Pancreas (tissue), 10 donors: Measurements from ENCODE around the gene UQCC5. TPM values are rescaled to one million over a fixed set of nuclear protein-coding genes. Genes with fewer than 3 reads are reported as not detected.

Experiments used
- ATAC-seq, 4 donors: fragments of 200-7000 bp; cut with Tn5 transposase; one replicate each; pipeline versions ENCODE4 v1.8.0 to v1.9.1; 2020; ENCODE audit warnings: mild to moderate bottlenecking in 4 of 4, moderate library complexity in 4 of 4
- DNase-seq, 6 donors: peaks; one replicate each; pipeline ENCODE4 v3.0.0-alpha.2; 2020
- FAIRE-seq: peaks from 2 replicates; lab custom pipeline; 2012; peaks lifted over from hg19 to GRCh38; lab: Jason Lieb, UNC
- H3K27ac ChIP-seq, 4 donors: fragments of 200-600 bp; sonication (generic); 1 replicate in 3 of 4; 2 replicates in 1 of 4; pipeline versions ENCODE4 v1.5.0 to v1.8.0; 2020
- H3K27me3 ChIP-seq, 4 donors: fragments of 200-600 bp; one replicate each; pipeline ENCODE4 v1.8.0; 2021
- H3K36me3 ChIP-seq, 3 donors: fragments of 200-600 bp; sonication (generic) in 1 of 3; one replicate each; pipeline versions ENCODE4 v1.5.0 to v1.8.0; 2020 to 2021
- H3K4me1 ChIP-seq, 3 donors: fragments of 200-600 bp; one replicate each; pipeline ENCODE4 v1.8.0; 2021
- H3K4me3 ChIP-seq, 4 donors: fragments of 200-600 bp; sonication (generic) in 2 of 4; one replicate each; pipeline versions ENCODE4 v1.5.0 to v1.8.0; 2020 to 2021
- H3K9me3 ChIP-seq, 4 donors: fragments of 200-600 bp; one replicate each; pipeline ENCODE4 v1.8.0; 2021
- WGBS, 2 donors: extraction: QIAGEN DNeasy Blood & Tissue Kit; methylation state at CpG; one replicate each; pipeline ENCODE4 v1.1.7; 2013; 5-methylcytosine and 5-hydroxymethylcytosine counted together
- intact Hi-C, 3 donors: fragments of 100-400 bp; cut with DNase I; formaldehyde crosslinking; loops; one replicate each; pipeline versions ENCODE4 v1.11.1 to v1.14.2; 2022
- polyA plus RNA-seq, 2 donors: library from polyadenylated mRNA; stranded (reverse); fragments of 200-250 nt; gene quantifications; one replicate each; pipeline ENCODE4 v1.2.3, GENCODE V29; 2013
- total RNA-seq, 6 donors: library from RNA; stranded (reverse); fragmentation: NEBNext Ultra II Directional in 4 of 6; extraction: Animal tissue kit (Norgen Biotek cat#: 25700) in 4 of 6; gene quantifications; one replicate each; pipeline versions ENCODE4 v1.2.1 to v1.2.4, GENCODE V29; 2021 to 2023
- TF ChIP-seq, protein P1 (sequence below), 4 donors: fragments of 200-600 bp; sonication (generic) in 3 of 4; IDR thresholded peaks; one replicate each; pipeline versions ENCODE4 v1.5.0 to v1.8.0; 2021; ENCODE audit warnings: antibody characterized with exemption in 4 of 4
- donor health status: healthy with polysubstance abuse.
- donor health status: DM: no; HTN: no; CAD: no; lungs with moderate emphysema.
- donor health status: DM: no; HTN: no; CAD: no.
- donor health status: control.
- donor health status: control.
- donor health status: Bipolar disorder and iron deficiency.
- donor health status: DM: yes; HTN: yes; CAD: no.
- donor health status: DM: no; HTN: no; CAD: no.
- donor health status: DM: no; HTN: no; CAD: no.
- donor health status: DM: yes; HTN: yes; CAD: no.

UQCC5 gene
- total and polyA plus RNA-seq, 8 donors, result 5.0 to 41.8 (median 7.7) TPM

DNA sequence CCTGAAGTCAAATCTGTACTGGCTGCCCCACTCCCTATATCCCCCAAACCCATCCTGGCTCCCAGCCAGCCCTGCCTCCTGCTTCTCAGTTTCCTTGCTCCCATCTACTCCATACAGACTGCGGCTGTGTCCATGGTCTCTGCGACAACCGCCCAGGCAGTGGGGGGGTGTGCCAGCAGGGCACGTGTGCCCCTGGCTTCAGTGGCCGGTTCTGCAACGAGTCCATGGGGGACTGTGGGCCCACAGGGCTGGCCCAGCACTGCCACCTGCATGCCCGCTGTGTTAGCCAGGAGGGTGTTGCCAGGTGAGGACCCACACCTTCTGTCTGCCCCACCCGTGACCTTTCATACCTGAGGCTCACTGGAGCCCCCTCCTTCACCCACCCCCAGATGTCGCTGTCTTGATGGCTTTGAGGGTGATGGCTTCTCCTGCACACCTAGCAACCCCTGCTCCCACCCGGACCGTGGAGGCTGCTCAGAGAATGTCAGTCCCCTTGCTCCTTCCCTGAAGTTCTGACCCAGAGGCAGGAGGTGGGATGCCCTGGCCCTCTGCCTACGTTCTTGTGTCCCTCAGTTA, 26.6 kb upstream of the UQCC5 start:
- Histone ChIP-seq H3K4me3 (no peak overlapping the region), H3K9me3 (no peaks in the 10 kb centered on the region), H3K27me3 (no peaks in the 10 kb centered on the region), H3K36me3 (no peaks in the 10 kb centered on the region), H3K4me1 (no peaks in the 10 kb centered on the region), H3K27ac (no peak overlapping the region)
- intact Hi-C loops, result no loop called here
- WGBS, 2 donors, result 76 to 82% methylated on average over 12 of the region's 12 CpGs
- TF ChIP-seq, protein P1, sequence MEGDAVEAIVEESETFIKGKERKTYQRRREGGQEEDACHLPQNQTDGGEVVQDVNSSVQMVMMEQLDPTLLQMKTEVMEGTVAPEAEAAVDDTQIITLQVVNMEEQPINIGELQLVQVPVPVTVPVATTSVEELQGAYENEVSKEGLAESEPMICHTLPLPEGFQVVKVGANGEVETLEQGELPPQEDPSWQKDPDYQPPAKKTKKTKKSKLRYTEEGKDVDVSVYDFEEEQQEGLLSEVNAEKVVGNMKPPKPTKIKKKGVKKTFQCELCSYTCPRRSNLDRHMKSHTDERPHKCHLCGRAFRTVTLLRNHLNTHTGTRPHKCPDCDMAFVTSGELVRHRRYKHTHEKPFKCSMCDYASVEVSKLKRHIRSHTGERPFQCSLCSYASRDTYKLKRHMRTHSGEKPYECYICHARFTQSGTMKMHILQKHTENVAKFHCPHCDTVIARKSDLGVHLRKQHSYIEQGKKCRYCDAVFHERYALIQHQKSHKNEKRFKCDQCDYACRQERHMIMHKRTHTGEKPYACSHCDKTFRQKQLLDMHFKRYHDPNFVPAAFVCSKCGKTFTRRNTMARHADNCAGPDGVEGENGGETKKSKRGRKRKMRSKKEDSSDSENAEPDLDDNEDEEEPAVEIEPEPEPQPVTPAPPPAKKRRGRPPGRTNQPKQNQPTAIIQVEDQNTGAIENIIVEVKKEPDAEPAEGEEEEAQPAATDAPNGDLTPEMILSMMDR (IDR thresholded peaks at IDR 0.05), result no peak
- FAIRE-seq, result no peak
- ATAC-seq, result no peak
- DNase-seq, result no peak

- no peak for FAIRE-seq
- WGBS, 2 donors, result 78 to 83% methylated on average over 4 to 7 of the region's 7 CpGs
These were observed 24.9 kb upstream of the UQCC5 start for GRCh38 chr3:52511509-52511908.

GRCh38 chr3:52512105-52512504, 24.3 kb upstream of the UQCC5 start:
- no peak overlapping the region for H3K27ac ChIP-seq
- H3K4me1 ChIP-seq, result no peaks in the 10 kb centered on the region
- no peaks in the 10 kb centered on the region for H3K36me3 ChIP-seq
- H3K4me3 ChIP-seq, result no peak overlapping the region
- FAIRE-seq (no peak), DNase-seq (no peak), ATAC-seq (no peak)
- H3K27me3 ChIP-seq, result no peaks in the 10 kb centered on the region
- 66% methylated on average over 8 of the region's 8 CpGs for WGBS, 2 donors
- TF ChIP-seq, protein P1 (IDR thresholded peaks at IDR 0.05), result no peak
- intact Hi-C loops, result no loop called here
- no peaks in the 10 kb centered on the region for H3K9me3 ChIP-seq

More at GRCh38 chr3:52511509-52511908, 24.9 kb upstream of the UQCC5 start:
- Histone ChIP-seq H3K36me3 (no peaks in the 10 kb centered on the region), H3K4me1 (no peaks in the 10 kb centered on the region), H3K27me3 (no peaks in the 10 kb centered on the region), H3K9me3 (no peaks in the 10 kb centered on the region), H3K27ac (no peak overlapping the region), H3K4me3 (no peak overlapping the region)
- intact Hi-C loops, result no loop called here
- DNase-seq (no peak), ATAC-seq (no peak)
- TF ChIP-seq, protein P1 (IDR thresholded peaks at IDR 0.05), result no peak

- no peaks in the 10 kb centered on the region for H3K36me3 ChIP-seq
- intact Hi-C loops, result no loop called here
- H3K27me3 ChIP-seq, result no peaks in the 10 kb centered on the region
- no peak for ATAC-seq
- WGBS, 2 donors, result 76 to 77% methylated on average over 17 of the region's 17 CpGs
- no peak for FAIRE-seq
- no peak overlapping the region for H3K27ac ChIP-seq
- H3K4me1 ChIP-seq, result no peaks in the 10 kb centered on the region
- no peaks in the 10 kb centered on the region for H3K9me3 ChIP-seq
- TF ChIP-seq, protein P1 (IDR thresholded peaks at IDR 0.05), result no peak
- no peak for DNase-seq
- H3K4me3 ChIP-seq, result no peak overlapping the region
These were observed 23.7 kb upstream of the UQCC5 start for GRCh38 chr3:52512727-52513126.

DNA sequence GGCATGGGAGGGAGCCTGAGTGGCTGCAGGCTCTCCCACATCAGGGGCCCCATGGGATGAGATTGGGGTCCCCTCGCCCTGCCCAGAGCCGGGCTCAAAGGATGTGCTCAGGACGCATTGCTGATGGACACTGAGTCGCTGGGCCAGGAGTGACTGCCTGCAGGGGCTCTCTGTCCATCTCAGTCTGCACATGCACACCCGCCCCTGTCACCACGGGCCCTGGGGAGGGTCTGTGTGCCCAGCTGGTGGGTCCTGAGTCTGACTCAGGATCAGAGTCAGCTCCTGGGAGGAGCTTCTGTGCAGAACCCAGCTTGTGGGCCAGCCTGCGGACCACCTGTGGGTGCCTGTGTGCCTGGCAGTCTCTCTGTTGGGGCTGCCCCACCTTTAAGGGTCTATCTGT, 23.1 kb upstream of the UQCC5 start:
- H3K36me3 ChIP-seq, result no peaks in the 10 kb centered on the region
- DNase-seq (no peak), FAIRE-seq (no peak), ATAC-seq (no peak)
- no peak overlapping the region for H3K4me3 ChIP-seq
- H3K9me3 ChIP-seq, result no peaks in the 10 kb centered on the region
- no peak overlapping the region for H3K27ac ChIP-seq
- H3K4me1 ChIP-seq, result no peaks in the 10 kb centered on the region
- WGBS, 2 donors, result 92 to 93% methylated on average over 7 of the region's 7 CpGs
- TF ChIP-seq, protein P1 (IDR thresholded peaks at IDR 0.05), result no peak
- H3K27me3 ChIP-seq, result no peaks in the 10 kb centered on the region
- intact Hi-C loops, result no loop called here
